Measurements from ENCODE around the gene ZNF891. TPM values are rescaled to one million over a fixed set of nuclear protein-coding genes. Genes with fewer than 3 reads are reported as not detected.

The ZNF891 gene
- total and polyA plus RNA-seq, 2 of the 13 experiments (the other 11 are each of a cell fraction or from before 2014, with no cell fraction given), result 1.3 to 2.1 TPM

GRCh38 chr12:133080368-133081158 lies 49.5 kb downstream of the ZNF891 start, which contains the start of gene ZNF140 (continued):
- TF ChIP-seq NFE2L2 (IDR thresholded peaks at IDR 0.05; ENCODE audit: low read length) (no peak), HNRNPL (IDR thresholded peaks at IDR 0.05; ENCODE audit: low read depth, low read length) (0 out of 2 replicates have a peak, but pooled peaks have one; percentile 35), ZFP82 (CRISPR knock-in tag; IDR thresholded peaks at IDR 0.05; ENCODE audit: borderline replicate concordance) (0 out of 2 replicates have a peak, but pooled peaks have one; percentile 42), ZNF333 (CRISPR knock-in tag; IDR thresholded peaks at IDR 0.05; ENCODE audit: borderline replicate concordance) (0 out of 2 replicates have a peak, but pooled peaks have one; percentile 7), ZFP41 (CRISPR knock-in tag; IDR thresholded peaks at IDR 0.05; ENCODE audit: borderline replicate concordance) (no peak), FOXA1 (IDR thresholded peaks at IDR 0.05) (no peak), FOXA1 (CRISPR knock-in tag; IDR thresholded peaks at IDR 0.05) (no peak), KIAA2018 (CRISPR knock-in tag; IDR thresholded peaks at IDR 0.05; ENCODE audit: borderline replicate concordance) (no peak), KLF13 (CRISPR knock-in tag; IDR thresholded peaks at IDR 0.05) (no peak), HIVEP1 (CRISPR knock-in tag; IDR thresholded peaks at IDR 0.05) (peak; percentile 26; the same call in 1 of the 2 replicates), CTCF (CRISPR knock-in tag; IDR thresholded peaks at IDR 0.05) (no peak; the same call in 1 of the 2 replicates), POGK (CRISPR knock-in tag; conservative IDR thresholded peaks at IDR 0.05) (no peak; the same call in 1 of the 2 replicates), ATF7 (IDR thresholded peaks at IDR 0.05) (peak; percentile 28; the same call in 1 of the 2 replicates), ATF7 (CRISPR knock-in tag; IDR thresholded peaks at IDR 0.05) (0 out of 2 replicates have a peak, but pooled peaks have one; percentile 19), NRL (CRISPR knock-in tag; IDR thresholded peaks at IDR 0.05; ENCODE audit: borderline replicate concordance) (no peak)
- TF ChIP-seq, protein P1, sequence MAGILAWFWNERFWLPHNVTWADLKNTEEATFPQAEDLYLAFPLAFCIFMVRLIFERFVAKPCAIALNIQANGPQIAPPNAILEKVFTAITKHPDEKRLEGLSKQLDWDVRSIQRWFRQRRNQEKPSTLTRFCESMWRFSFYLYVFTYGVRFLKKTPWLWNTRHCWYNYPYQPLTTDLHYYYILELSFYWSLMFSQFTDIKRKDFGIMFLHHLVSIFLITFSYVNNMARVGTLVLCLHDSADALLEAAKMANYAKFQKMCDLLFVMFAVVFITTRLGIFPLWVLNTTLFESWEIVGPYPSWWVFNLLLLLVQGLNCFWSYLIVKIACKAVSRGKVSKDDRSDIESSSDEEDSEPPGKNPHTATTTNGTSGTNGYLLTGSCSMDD (CRISPR knock-in tag; IDR thresholded peaks at IDR 0.05), result peak; percentile 71; the same call in 1 of the 2 replicates

Data from HepG2 (cell line).